ENCODE measurements around the gene ME3.
A peak's percentile ranks its signal among the peaks of the same experiment; 100 is the strongest.
"Not testable (repeated sequence)": the region's sequence is repeated elsewhere in the genome, so short reads cannot be mapped to it uniquely, and the experiment has no call there.

ME3 gene

GRCh38 chr11:86442420-86442819 lies 230.0 kb downstream of the ME3 start:
- no peak for DNase-seq

- DNase-seq: no peak
Measured at GRCh38 chr11:86440843-86441242, 231.6 kb downstream of the ME3 start.

GRCh38 chr11:86440305-86440716 lies 232.1 kb downstream of the ME3 start:
- DNase-seq: no peak

GRCh38 chr11:86438685-86439084 lies 233.7 kb downstream of the ME3 start:
- no peak for DNase-seq

- no peak for DNase-seq
Measured at GRCh38 chr11:86435711-86436110, 236.7 kb downstream of the ME3 start.

GRCh38 chr11:86433361-86434095 lies 238.9 kb downstream of the ME3 start:
- not testable (repeated sequence) for DNase-seq

- no peak for DNase-seq
Measured at GRCh38 chr11:86431258-86431657, 241.2 kb downstream of the ME3 start.

GRCh38 chr11:86427441-86427840 lies 245.0 kb downstream of the ME3 start:
- DNase-seq: no peak

GRCh38 chr11:86423488-86423887 lies 248.9 kb downstream of the ME3 start:
- DNase-seq: not testable (repeated sequence)

GRCh38 chr11:86422371-86422770 lies 250.0 kb downstream of the ME3 start:
- DNase-seq: no peak

- DNase-seq: no peak
Measured at GRCh38 chr11:86421946-86422345, 250.5 kb downstream of the ME3 start.

- peak in 1 of 58 donors; percentile 4 for DNase-seq
Measured at GRCh38 chr11:86418917-86419316, 253.5 kb downstream of the ME3 start.

- no peak for DNase-seq
Measured at GRCh38 chr11:86418513-86418912, 253.9 kb downstream of the ME3 start.

- DNase-seq: no peak
Measured at GRCh38 chr11:86418106-86418505, 254.3 kb downstream of the ME3 start.

GRCh38 chr11:86416951-86417350 lies 255.5 kb downstream of the ME3 start:
- not testable (repeated sequence) for DNase-seq

- DNase-seq: no peak
Measured at GRCh38 chr11:86416494-86416893, 255.9 kb downstream of the ME3 start.

- DNase-seq: no peak
Measured at GRCh38 chr11:86415026-86415425, 257.4 kb downstream of the ME3 start.

GRCh38 chr11:86414032-86414431 lies 258.4 kb downstream of the ME3 start:
- no peak for DNase-seq

- DNase-seq: no peak
Measured at GRCh38 chr11:86408845-86409244, 263.6 kb downstream of the ME3 start.

- DNase-seq: no peak
Measured at GRCh38 chr11:86403458-86403857, 269.0 kb downstream of the ME3 start.

GRCh38 chr11:86398106-86398505 lies 274.3 kb downstream of the ME3 start:
- DNase-seq: no peak

GRCh38 chr11:86397351-86397750 lies 275.1 kb downstream of the ME3 start:
- DNase-seq: no peak

- DNase-seq: no peak
Measured at GRCh38 chr11:86396396-86396795, 276.0 kb downstream of the ME3 start.
